ENCODE results near the gene EEF1AKMT3. TPM values are rescaled to one million over a fixed set of nuclear protein-coding genes. Genes with fewer than 3 reads are reported as not detected.
A peak's percentile ranks its signal among the peaks of the same experiment; 100 is the strongest.

Gene EEF1AKMT3
- total RNA-seq, 1 donor from 2014 or later, result 6.8 TPM

GRCh38 chr12:57811028-57811755 lies 38.8 kb downstream of the EEF1AKMT3 start:
- peaks cover 76% of the 10 kb centered on the region for H3K36me3 ChIP-seq
- H3K27ac ChIP-seq, result no peak overlapping the region
- no peak for ATAC-seq
- intact Hi-C loops (cut with DNase I), result no loop called here
- H3K4me3 ChIP-seq, result no peak overlapping the region
- H3K27me3 ChIP-seq (ENCODE audit: low read depth), result no peaks in the 10 kb centered on the region
- peaks cover 20% of the 10 kb centered on the region for H3K4me1 ChIP-seq
- no peak for DNase-seq
- TF ChIP-seq, protein P1, sequence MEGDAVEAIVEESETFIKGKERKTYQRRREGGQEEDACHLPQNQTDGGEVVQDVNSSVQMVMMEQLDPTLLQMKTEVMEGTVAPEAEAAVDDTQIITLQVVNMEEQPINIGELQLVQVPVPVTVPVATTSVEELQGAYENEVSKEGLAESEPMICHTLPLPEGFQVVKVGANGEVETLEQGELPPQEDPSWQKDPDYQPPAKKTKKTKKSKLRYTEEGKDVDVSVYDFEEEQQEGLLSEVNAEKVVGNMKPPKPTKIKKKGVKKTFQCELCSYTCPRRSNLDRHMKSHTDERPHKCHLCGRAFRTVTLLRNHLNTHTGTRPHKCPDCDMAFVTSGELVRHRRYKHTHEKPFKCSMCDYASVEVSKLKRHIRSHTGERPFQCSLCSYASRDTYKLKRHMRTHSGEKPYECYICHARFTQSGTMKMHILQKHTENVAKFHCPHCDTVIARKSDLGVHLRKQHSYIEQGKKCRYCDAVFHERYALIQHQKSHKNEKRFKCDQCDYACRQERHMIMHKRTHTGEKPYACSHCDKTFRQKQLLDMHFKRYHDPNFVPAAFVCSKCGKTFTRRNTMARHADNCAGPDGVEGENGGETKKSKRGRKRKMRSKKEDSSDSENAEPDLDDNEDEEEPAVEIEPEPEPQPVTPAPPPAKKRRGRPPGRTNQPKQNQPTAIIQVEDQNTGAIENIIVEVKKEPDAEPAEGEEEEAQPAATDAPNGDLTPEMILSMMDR (IDR thresholded peaks at IDR 0.05), result no peak
- no peaks in the 10 kb centered on the region for H3K9me3 ChIP-seq

DNA sequence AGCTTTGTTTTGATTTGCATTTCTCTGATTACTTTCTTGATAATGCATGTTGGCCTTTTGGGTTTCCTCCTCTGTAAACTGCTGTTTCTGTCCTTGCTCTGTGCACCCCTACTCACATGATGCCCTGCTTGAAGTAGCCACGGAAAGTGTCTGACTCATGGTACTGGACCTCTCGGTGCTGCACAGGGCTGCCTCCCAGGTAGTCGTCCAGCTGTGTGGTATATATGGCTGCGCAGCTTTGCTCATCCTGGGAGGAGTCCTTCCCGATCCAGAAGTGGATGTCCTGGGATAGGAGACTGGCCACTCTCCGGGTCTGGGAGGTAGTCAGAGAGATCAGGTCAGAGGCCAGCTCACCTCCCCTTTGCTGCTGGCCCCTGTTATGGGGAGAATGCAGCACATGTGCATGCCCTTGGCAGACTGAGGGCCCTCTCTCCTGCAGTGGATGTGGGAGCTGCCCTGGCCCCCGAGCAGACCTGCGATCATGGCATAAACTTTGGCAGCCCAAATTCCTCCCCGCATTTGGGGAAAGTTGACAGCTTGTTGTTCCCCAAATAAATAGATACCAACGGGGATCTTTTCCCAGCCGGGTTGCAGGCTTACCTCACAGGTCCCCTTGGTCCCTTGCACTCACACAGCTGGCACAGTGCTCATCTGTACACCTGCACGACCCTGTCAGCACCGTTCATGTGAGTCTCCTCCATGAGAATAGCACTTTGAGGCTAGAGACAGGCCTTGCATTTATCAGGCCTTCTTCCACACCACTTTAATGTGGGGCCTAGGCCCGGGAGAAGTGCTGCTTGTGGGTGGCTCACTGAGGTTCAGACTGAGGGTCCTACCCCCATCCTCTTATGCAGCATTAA lies 40.9 kb downstream of the EEF1AKMT3 start:
- Histone ChIP-seq H3K9me3 (no peaks in the 10 kb centered on the region), H3K27me3 (ENCODE audit: low read depth) (no peaks in the 10 kb centered on the region), H3K27ac (no peak overlapping the region), H3K4me3 (no peak overlapping the region), H3K36me3 (peaks cover 60% of the 10 kb centered on the region), H3K4me1 (peaks cover 42% of the 10 kb centered on the region)
- TF ChIP-seq, protein P1 (IDR thresholded peaks at IDR 0.05), result no peak
- DNase-seq, result no peak
- ATAC-seq, result no peak
- intact Hi-C loops (cut with DNase I), result no loop called here

DNA sequence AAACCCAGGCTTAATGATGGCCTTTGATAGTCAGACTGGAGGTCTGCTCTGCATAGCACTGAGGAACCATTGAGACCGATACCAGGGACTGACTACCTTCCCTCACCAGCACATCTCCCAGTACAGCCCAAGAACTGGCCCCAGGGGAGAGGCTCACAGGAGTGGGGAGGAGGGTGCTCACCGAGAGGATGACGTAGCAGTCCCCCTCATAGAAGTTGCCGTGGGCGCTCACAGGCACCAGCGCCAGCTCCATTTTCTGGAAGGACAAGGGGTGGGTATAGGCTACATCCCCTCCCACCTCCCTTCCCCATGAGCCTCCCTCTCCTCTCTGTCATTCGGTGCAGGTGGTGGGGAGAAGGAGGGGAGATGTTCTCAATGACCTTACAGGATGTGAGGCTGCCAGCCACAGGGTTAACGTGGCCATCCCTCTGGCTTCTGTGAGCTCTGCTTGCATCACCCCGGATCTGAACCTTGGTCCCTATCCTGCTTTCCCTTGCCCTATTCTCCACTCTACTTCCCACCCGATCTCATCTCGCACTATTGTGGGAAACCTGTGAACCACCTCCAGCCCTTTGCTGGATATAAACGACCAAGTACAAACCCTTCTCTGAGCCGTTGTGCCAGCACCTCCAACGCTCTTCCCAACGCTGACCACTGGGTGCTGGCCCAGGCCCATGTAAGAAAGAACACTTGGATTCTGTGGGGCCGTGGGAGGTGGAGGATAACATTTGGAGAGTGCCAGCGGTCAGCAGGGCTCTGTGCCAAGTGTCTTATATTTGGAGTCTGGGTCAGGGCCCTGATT lies 41.8 kb downstream of the EEF1AKMT3 start:
- TF ChIP-seq, protein P1 (IDR thresholded peaks at IDR 0.05), result no peak
- H3K4me1 ChIP-seq, result peaks cover 44% of the 10 kb centered on the region

GRCh38 chr12:57815177-57816000 lies 43.0 kb downstream of the EEF1AKMT3 start:
- Histone ChIP-seq H3K4me1 (peaks cover 44% of the 10 kb centered on the region), H3K36me3 (peaks cover 59% of the 10 kb centered on the region), H3K9me3 (no peaks in the 10 kb centered on the region), H3K27me3 (ENCODE audit: low read depth) (no peaks in the 10 kb centered on the region), H3K4me3 (no peak overlapping the region), H3K27ac (peak overlapping the region; percentile 75)
- intact Hi-C loops (cut with DNase I), result no loop called here
- DNase-seq (no peak), ATAC-seq (no peak)
- TF ChIP-seq, protein P1 (IDR thresholded peaks at IDR 0.05), result no peak

More for the DNA sequence above, 41.8 kb downstream of the EEF1AKMT3 start:
- no peak overlapping the region for H3K27ac ChIP-seq
- H3K36me3 ChIP-seq, result peaks cover 59% of the 10 kb centered on the region
- H3K4me3 ChIP-seq, result no peak overlapping the region
- H3K9me3 ChIP-seq, result no peaks in the 10 kb centered on the region
- intact Hi-C loops (cut with DNase I), result no loop called here
- no peak for DNase-seq
- no peak for ATAC-seq
- no peaks in the 10 kb centered on the region for H3K27me3 ChIP-seq (ENCODE audit: low read depth)

All from lower lobe of right lung (tissue), 2 donors.